VCaP (cell line): ENCODE results near the gene MND1.
A peak's percentile ranks its signal among the peaks of the same experiment; 100 is the strongest.

ENCODE experiments used
- H3K27ac ChIP-seq: fragments of 450-650 bp; 2 replicates; pipeline ENCODE4 v1.5.1; 2017
- TF ChIP-seq, protein P1 (sequence below): fragments of 450-650 bp; conservative IDR thresholded peaks from 2 replicates; pipeline ENCODE4 v1.5.1; 2017; ENCODE audit warnings: mild to moderate bottlenecking, moderate library complexity

The MND1 gene

DNA sequence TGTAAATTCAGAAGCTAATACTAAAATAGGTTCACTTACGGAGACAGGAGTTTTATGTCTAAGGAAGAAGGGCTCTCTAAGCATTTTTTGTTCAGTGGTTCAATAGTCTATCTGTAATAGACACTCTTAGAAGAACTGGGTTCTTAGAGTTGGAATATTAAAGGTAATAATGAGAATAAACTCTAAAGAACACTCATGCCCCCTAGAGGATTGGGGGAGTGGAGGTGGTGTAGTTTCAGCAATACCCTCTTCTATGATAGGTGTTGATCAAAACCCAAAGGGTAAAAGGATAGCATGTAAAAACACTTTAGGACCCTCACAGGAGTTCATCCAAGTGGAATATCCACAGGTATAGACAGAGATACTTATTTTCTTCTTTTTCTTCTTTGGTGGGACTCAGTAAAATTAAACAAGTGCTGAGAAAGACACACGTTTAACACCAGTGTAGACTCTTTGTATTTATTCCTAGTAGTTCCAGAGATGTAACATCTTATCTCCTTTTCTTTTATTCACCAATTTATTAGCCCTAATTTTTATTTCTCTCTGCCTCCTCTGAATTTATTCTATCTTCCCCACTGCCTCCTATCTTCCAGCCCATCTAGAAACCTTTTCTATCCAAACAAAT lies 25.7 kb upstream of the MND1 start:
- TF ChIP-seq, protein P1, sequence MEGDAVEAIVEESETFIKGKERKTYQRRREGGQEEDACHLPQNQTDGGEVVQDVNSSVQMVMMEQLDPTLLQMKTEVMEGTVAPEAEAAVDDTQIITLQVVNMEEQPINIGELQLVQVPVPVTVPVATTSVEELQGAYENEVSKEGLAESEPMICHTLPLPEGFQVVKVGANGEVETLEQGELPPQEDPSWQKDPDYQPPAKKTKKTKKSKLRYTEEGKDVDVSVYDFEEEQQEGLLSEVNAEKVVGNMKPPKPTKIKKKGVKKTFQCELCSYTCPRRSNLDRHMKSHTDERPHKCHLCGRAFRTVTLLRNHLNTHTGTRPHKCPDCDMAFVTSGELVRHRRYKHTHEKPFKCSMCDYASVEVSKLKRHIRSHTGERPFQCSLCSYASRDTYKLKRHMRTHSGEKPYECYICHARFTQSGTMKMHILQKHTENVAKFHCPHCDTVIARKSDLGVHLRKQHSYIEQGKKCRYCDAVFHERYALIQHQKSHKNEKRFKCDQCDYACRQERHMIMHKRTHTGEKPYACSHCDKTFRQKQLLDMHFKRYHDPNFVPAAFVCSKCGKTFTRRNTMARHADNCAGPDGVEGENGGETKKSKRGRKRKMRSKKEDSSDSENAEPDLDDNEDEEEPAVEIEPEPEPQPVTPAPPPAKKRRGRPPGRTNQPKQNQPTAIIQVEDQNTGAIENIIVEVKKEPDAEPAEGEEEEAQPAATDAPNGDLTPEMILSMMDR = peak; percentile 89
- H3K27ac ChIP-seq = no peak overlapping the region

- H3K27ac ChIP-seq = no peak overlapping the region
- TF ChIP-seq, protein P1 = no peak
Measured at GRCh38 chr4:153322791-153323190, 21.7 kb upstream of the MND1 start.

GRCh38 chr4:153324046-153324445 lies 20.4 kb upstream of the MND1 start:
- TF ChIP-seq, protein P1 = no peak
- no peak overlapping the region for H3K27ac ChIP-seq

- H3K27ac ChIP-seq = no peak overlapping the region
- TF ChIP-seq, protein P1 = no peak
Measured at GRCh38 chr4:153325558-153325957, 18.9 kb upstream of the MND1 start.

GRCh38 chr4:153326513-153326912 lies 18.0 kb upstream of the MND1 start:
- TF ChIP-seq, protein P1 = no peak
- H3K27ac ChIP-seq = no peak overlapping the region

DNA sequence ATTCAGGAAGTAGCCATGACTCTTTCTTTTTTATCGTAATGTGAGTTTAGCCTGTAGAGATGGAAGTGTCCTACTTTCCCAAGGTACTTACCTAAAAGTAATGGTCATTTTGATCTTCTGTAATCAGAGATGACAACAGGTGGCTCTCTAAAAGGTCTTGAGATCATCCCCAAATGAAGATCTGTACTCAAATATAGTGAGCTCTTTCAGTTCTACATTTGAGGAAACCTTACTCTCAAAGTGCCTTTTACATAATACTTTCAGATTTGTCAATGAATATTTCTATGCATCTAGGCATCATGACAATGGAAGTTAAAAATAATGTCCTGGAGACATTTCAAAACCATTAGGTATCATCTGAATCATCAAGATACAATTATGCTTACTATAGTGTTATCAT lies 17.2 kb upstream of the MND1 start:
- H3K27ac ChIP-seq = no peak overlapping the region
- TF ChIP-seq, protein P1 = no peak

- TF ChIP-seq, protein P1 = no peak
- H3K27ac ChIP-seq = no peak overlapping the region
Measured at GRCh38 chr4:153332936-153333335, 11.6 kb upstream of the MND1 start.
